Activated CD8-positive, alpha-beta memory T cell treated with anti-CD3 and anti-CD28 coated beads for 24 hours (primary cell): Measurements from ENCODE around the gene ITLN2.
"Not testable (repeated sequence)": the region's sequence is repeated elsewhere in the genome, so short reads cannot be mapped to it uniquely, and the experiment has no call there.

Experiments
- DNase-seq: peaks from one replicate; pipeline ENCODE4 v3.0.0-alpha.2; 2020

ITLN2 gene

GRCh38 chr1:160954158-160955104 lies at the start of gene ITLN2:
ITLN2 (minus strand) TSS chr1:160954809; CDS start chr1:160954741, 68 bp downstream.
- peak; percentile 77 for DNase-seq

GRCh38 chr1:161001525-161001924 lies 46.9 kb upstream of the ITLN2 start:
- no peak for DNase-seq

- no peak for DNase-seq
Observed at GRCh38 chr1:161000736-161001480, 46.3 kb upstream of the ITLN2 start.

GRCh38 chr1:160999376-160999775 lies 44.8 kb upstream of the ITLN2 start:
- no peak for DNase-seq

GRCh38 chr1:160997323-160998038 lies 42.9 kb upstream of the ITLN2 start:
- peak; percentile 71 for DNase-seq

- no peak for DNase-seq
Observed at GRCh38 chr1:160996178-160996577, 41.6 kb upstream of the ITLN2 start.

GRCh38 chr1:160993544-160994193 lies 39.1 kb upstream of the ITLN2 start:
- no peak for DNase-seq

GRCh38 chr1:160992036-160992435 lies 37.4 kb upstream of the ITLN2 start:
- not testable (repeated sequence) for DNase-seq

- no peak for DNase-seq
Observed at GRCh38 chr1:160987359-160988050, 32.9 kb upstream of the ITLN2 start.

GRCh38 chr1:160985723-160986122 lies 31.1 kb upstream of the ITLN2 start:
- no peak for DNase-seq

GRCh38 chr1:160981584-160982411 lies 27.2 kb upstream of the ITLN2 start:
- peak; percentile 67 for DNase-seq

GRCh38 chr1:160979286-160979685 lies 24.7 kb upstream of the ITLN2 start:
- DNase-seq, result no peak

GRCh38 chr1:160978510-160978927 lies 23.9 kb upstream of the ITLN2 start:
- DNase-seq, result no peak

- no peak for DNase-seq
Observed at GRCh38 chr1:160975026-160975425, 20.4 kb upstream of the ITLN2 start.

GRCh38 chr1:160973491-160973890 lies 18.9 kb upstream of the ITLN2 start:
- DNase-seq, result no peak

- no peak for DNase-seq
Observed at GRCh38 chr1:160972939-160973338, 18.3 kb upstream of the ITLN2 start.

- DNase-seq, result no peak
Observed at GRCh38 chr1:160971618-160972056, 17.0 kb upstream of the ITLN2 start.

- no peak for DNase-seq
Observed at GRCh38 chr1:160963521-160963920, 8.9 kb upstream of the ITLN2 start.

- DNase-seq, result no peak
Observed at GRCh38 chr1:160961419-160961818, 6.8 kb upstream of the ITLN2 start.

- no peak for DNase-seq
Observed at GRCh38 chr1:160956966-160957365, 2.4 kb upstream of the ITLN2 start.

- no peak for DNase-seq
Observed at GRCh38 chr1:160953030-160953429, 1.6 kb downstream of the ITLN2 start.
